Neuronal stem cell (in vitro differentiated cells): Measurements from ENCODE around the gene BLM.

Source experiments
- DNase-seq: peaks from one replicate; pipeline ENCODE4 v3.0.0-alpha.2; 2013; ENCODE audit warnings: low spot score
- H2AFZ ChIP-seq: one replicate; pipeline ENCODE4 v1.6.1; 2013; ENCODE audit warnings: mild to moderate bottlenecking, low read length, inconsistent platforms
- H2AK5ac ChIP-seq: 2 replicates; pipeline ENCODE4 v1.6.1; 2013; ENCODE audit warnings: low read depth, mild to moderate bottlenecking, inconsistent platforms, low read length, moderate library complexity, mixed read lengths
- H2BK120ac ChIP-seq: 2 replicates; pipeline ENCODE4 v1.6.1; 2013; ENCODE audit warnings: low read depth, mild to moderate bottlenecking, inconsistent platforms, low read length, moderate library complexity, mixed read lengths
- H2BK12ac ChIP-seq: one replicate; pipeline ENCODE4 v1.6.1; 2013; ENCODE audit warnings: low read length, inconsistent platforms
- H2BK15ac ChIP-seq: 2 replicates; pipeline ENCODE4 v1.6.1; 2013; ENCODE audit warnings: mild to moderate bottlenecking, low read length, inconsistent platforms, mixed read lengths
- H2BK5ac ChIP-seq: one replicate; pipeline ENCODE4 v1.6.1; 2013; ENCODE audit warnings: inconsistent platforms, mild to moderate bottlenecking, low read length, moderate library complexity
- H3K14ac ChIP-seq: one replicate; pipeline ENCODE4 v1.6.1; 2013; ENCODE audit warnings: low read length, inconsistent platforms
- H3K18ac ChIP-seq: 2 replicates; pipeline ENCODE4 v1.6.1; 2013; ENCODE audit warnings: low read length, inconsistent platforms
- H3K23ac ChIP-seq: 2 replicates; pipeline ENCODE4 v1.6.1; 2013; ENCODE audit warnings: low read depth, mild to moderate bottlenecking, mixed read lengths, low read length, inconsistent platforms; ENCODE audit not compliant: poor library complexity
- H3K27ac ChIP-seq: replicated peaks from 3 replicates; pipeline ENCODE4 v1.5.1; 2013; ENCODE audit warnings: low read length, inconsistent platforms
- H3K27me3 ChIP-seq, 3 experiments: 2 replicates each; pipeline ENCODE4 v1.6.1; 2013; ENCODE audit warnings: low read length in 3 of 3, mild to moderate bottlenecking in 2 of 3, inconsistent platforms in 1 of 3, low read depth in 1 of 3, mixed read lengths in 1 of 3, moderate library complexity in 1 of 3; ENCODE audit not compliant: control insufficient read depth in 3 of 3, insufficient read depth in 3 of 3
- H3K36me3 ChIP-seq, 2 donors: replicated peaks in 1 of 2; 2 replicates each; pipeline ENCODE4 v1.6.1; 2013; ENCODE audit warnings: low read length in 2 of 2; ENCODE audit not compliant: control insufficient read depth in 2 of 2, insufficient read depth in 2 of 2
- H3K4ac ChIP-seq: 2 replicates; pipeline ENCODE4 v1.6.1; 2013; ENCODE audit warnings: inconsistent platforms, mild to moderate bottlenecking, low read length, moderate library complexity
- H3K4me1 ChIP-seq, 2 donors: 1 replicate in 1 of 2; 2 replicates in 1 of 2; pipeline ENCODE4 v1.6.1; 2013; ENCODE audit warnings: low read length in 2 of 2, low read depth in 1 of 2; ENCODE audit not compliant: control insufficient read depth in 2 of 2, insufficient read depth in 1 of 2
- H3K4me2 ChIP-seq: one replicate; pipeline ENCODE4 v1.6.1; 2013; ENCODE audit warnings: mild to moderate bottlenecking, low read length, inconsistent platforms; ENCODE audit not compliant: insufficient read depth, poor library complexity, severe bottlenecking
- H3K4me3 ChIP-seq, 2 donors: 2 replicates each; pipeline ENCODE4 v1.5.1; 2013; ENCODE audit warnings: low read length in 2 of 2, mild to moderate bottlenecking in 2 of 2, inconsistent platforms in 1 of 2, moderate library complexity in 1 of 2
- H3K79me1 ChIP-seq: one replicate; pipeline ENCODE4 v1.6.1; 2013; ENCODE audit warnings: low read depth, mild to moderate bottlenecking, inconsistent platforms, low read length, moderate library complexity
- H3K9ac ChIP-seq: one replicate; pipeline ENCODE4 v1.6.1; 2013; ENCODE audit warnings: mild to moderate bottlenecking, low read depth, low read length, inconsistent platforms; ENCODE audit not compliant: poor library complexity
- H3K9me3 ChIP-seq, 2 donors: replicated peaks in 1 of 2; 2 replicates each; pipeline versions ENCODE3 to v1.6.1; 2013; ENCODE audit warnings: low read length in 2 of 2, mild to moderate bottlenecking in 2 of 2, inconsistent platforms in 1 of 2, low read depth in 1 of 2, mixed read lengths in 1 of 2, moderate library complexity in 1 of 2; ENCODE audit not compliant: control insufficient read depth in 2 of 2, insufficient read depth in 1 of 2
- H4K8ac ChIP-seq: one replicate; pipeline ENCODE4 v1.6.1; 2013; ENCODE audit warnings: low read depth, mild to moderate bottlenecking, inconsistent platforms, low read length, moderate library complexity
- H4K91ac ChIP-seq: one replicate; pipeline ENCODE4 v1.6.1; 2013; ENCODE audit warnings: low read length, low read depth, mild to moderate bottlenecking, inconsistent platforms; ENCODE audit not compliant: poor library complexity
- WGBS, 2 donors: extraction: QIAGEN DNeasy Blood & Tissue Kit; methylation state at CpG; one replicate each; pipeline ENCODE4 v1.1.7; 2013; ENCODE audit warnings: missing lambda C conversion rate in 2 of 2, mixed read lengths in 1 of 2; ENCODE audit not compliant: insufficient read length in 2 of 2, insufficient replicate concordance in 1 of 2; ENCODE audit errors: extremely low coverage in 2 of 2; 5-methylcytosine and 5-hydroxymethylcytosine counted together

BLM gene

DNA sequence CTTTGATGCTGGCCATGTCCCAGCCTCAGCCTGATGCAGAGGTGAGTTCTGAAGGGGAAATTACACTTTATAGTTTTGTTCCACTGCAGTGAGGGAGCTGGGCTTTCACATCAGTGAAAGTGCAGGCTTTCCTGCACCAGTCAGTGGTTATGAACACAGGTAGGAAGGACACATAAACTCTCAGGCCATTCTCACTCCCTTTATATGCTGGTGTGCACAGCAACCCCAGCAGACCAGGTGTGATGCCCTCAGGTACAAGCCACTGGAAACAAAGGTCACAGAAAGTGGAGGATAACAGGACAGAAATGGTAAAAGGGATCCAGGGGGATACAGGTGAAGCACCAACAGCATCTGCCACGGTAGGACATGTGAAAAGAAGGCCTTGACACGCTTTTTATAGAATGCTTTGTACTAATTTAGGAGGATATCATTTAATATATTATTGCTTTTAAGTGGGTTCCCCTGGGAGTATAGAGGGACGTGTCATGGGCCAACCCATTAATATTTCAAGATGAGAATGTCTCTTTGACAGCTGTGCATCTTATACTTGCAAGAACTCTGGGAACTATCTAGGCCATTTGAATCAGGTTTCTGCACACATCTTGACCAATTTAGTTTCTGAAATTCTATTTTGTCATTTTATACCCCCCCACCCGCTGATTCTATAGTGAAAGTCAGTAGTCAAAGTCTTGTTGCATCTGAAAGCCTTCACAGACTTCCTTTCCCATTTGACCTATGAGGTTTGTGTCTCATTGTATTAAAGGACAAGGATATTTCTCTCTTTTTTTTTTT is 25.0 kb upstream of the BLM start:
- H3K23ac ChIP-seq = no peak overlapping the region
- H3K4me3 ChIP-seq = no peak overlapping the region
- no peak overlapping the region for H4K8ac ChIP-seq
- no peaks in the 10 kb centered on the region for H3K36me3 ChIP-seq
- no peaks in the 10 kb centered on the region for H3K4me1 ChIP-seq
- H3K9ac ChIP-seq = no peak overlapping the region
- H2AFZ ChIP-seq = no peak overlapping the region
- no peak overlapping the region for H2BK15ac ChIP-seq
- no peaks in the 10 kb centered on the region for H3K79me1 ChIP-seq
- no peak overlapping the region for H2BK12ac ChIP-seq
- no peak overlapping the region for H3K18ac ChIP-seq
- no peak for DNase-seq
- no CpG with 5 or more reads among the region's 4 CpGs for WGBS, 2 donors
- H3K9me3 ChIP-seq = peaks cover 0 to 11% of the 10 kb centered on the region in 2 donors
- no peak overlapping the region for H3K4me2 ChIP-seq
- no peak overlapping the region for H3K27ac ChIP-seq
- H3K27me3 ChIP-seq = no peaks in the 10 kb centered on the region
- no peak overlapping the region for H3K14ac ChIP-seq
- H2AK5ac ChIP-seq = no peak overlapping the region
- no peak overlapping the region for H2BK5ac ChIP-seq
- H4K91ac ChIP-seq = no peak overlapping the region
- H3K4ac ChIP-seq = no peak overlapping the region
- H2BK120ac ChIP-seq = no peak overlapping the region

DNA sequence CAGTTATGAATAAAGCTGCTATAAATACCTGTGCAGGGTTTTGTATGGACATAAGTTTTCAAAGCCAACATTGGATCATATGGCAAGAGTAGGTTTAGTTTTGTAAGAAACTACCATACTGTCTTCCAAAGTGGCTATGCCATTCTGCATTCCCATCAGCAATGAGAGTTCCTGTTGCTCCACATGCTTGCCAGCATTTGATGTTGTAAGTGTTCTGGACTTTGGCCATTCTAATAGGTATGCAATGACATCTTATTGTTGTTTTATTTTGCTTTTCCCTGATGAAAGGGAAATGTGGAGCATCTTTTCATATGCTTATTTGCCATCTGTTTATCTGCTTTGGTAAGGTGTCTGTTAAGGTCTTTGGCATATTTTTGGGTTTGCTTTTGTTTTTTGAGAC is 22.2 kb upstream of the BLM start:
- Histone ChIP-seq H4K91ac (no peak overlapping the region), H3K9me3 (no peaks in the 10 kb centered on the region), H3K27me3 (no peaks in the 10 kb centered on the region), H3K27ac (no peak overlapping the region), H2BK120ac (no peak overlapping the region), H3K36me3 (no peaks in the 10 kb centered on the region), H3K18ac (no peak overlapping the region), H4K8ac (no peak overlapping the region), H3K79me1 (no peaks in the 10 kb centered on the region), H3K4me1 (no peaks in the 10 kb centered on the region), H3K14ac (no peak overlapping the region), H3K4me2 (no peak overlapping the region), H2AK5ac (no peak overlapping the region), H2AFZ (no peak overlapping the region), H3K23ac (no peak overlapping the region), H2BK15ac (no peak overlapping the region), H2BK5ac (no peak overlapping the region), H3K4me3 (no peak overlapping the region), H2BK12ac (no peak overlapping the region), H3K4ac (no peak overlapping the region), H3K9ac (no peak overlapping the region)
- DNase-seq = no peak

DNA sequence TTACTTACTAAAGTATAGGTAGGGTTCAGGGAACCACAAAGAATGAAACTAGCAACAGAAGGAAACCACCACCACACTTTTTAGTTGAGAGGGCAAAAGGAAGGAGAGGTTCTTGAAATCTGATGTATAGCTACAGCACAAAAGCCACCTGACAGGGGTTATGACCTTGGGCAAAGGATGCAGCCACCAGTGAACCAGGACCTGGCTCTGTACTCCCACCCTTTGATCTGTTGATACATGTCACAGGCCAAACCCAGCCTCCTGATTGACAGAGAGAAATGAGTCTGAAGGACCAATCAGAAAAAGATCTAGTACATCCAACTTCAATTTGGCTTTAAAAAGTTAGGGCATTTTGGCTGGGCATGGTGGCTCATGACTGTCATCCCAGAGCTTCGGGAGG is 20.0 kb upstream of the BLM start:
- no peak overlapping the region for H3K4me2 ChIP-seq
- H3K27me3 ChIP-seq = no peaks in the 10 kb centered on the region
- no CpG with 5 or more reads among the region's 1 CpG for WGBS, 2 donors
- no peak overlapping the region for H4K8ac ChIP-seq
- H3K79me1 ChIP-seq = no peaks in the 10 kb centered on the region
- no peak overlapping the region for H2BK15ac ChIP-seq
- no peak overlapping the region for H2BK120ac ChIP-seq
- H2AFZ ChIP-seq = no peak overlapping the region
- H3K36me3 ChIP-seq = no peaks in the 10 kb centered on the region
- H3K9me3 ChIP-seq = no peaks in the 10 kb centered on the region
- no peak overlapping the region for H3K4ac ChIP-seq
- no peak overlapping the region for H3K9ac ChIP-seq
- no peak overlapping the region for H3K18ac ChIP-seq
- H2AK5ac ChIP-seq = no peak overlapping the region
- H3K23ac ChIP-seq = no peak overlapping the region
- no peak overlapping the region for H3K27ac ChIP-seq
- no peak overlapping the region for H2BK12ac ChIP-seq
- H3K4me3 ChIP-seq = no peak overlapping the region
- H2BK5ac ChIP-seq = no peak overlapping the region
- no peak overlapping the region for H3K14ac ChIP-seq
- no peak for DNase-seq
- H3K4me1 ChIP-seq = no peaks in the 10 kb centered on the region
- H4K91ac ChIP-seq = no peak overlapping the region

DNA sequence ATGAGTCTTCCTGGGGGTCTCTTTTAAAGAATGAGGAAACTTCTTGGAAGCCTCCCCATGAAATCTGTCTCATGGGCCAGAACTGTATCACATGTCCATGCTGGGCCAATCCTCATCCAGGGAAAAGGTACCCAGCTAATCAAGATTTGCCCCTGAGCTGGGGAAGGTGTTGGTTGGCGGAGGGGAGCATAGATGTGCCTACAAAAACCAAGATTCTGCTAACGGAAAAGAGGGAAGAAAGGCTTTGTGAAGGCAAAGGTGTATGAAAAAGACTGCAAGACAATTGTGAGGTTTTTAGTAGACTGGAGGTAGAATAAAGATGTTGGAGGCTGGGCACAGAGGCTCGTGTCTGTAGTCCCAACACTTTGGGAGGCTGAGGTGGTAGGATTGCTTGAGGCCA is 18.5 kb upstream of the BLM start:
- no CpG with 5 or more reads among the region's 3 CpGs for WGBS, 2 donors
- Histone ChIP-seq H4K8ac (no peak overlapping the region), H3K23ac (no peak overlapping the region), H3K27me3 (no peaks in the 10 kb centered on the region), H3K14ac (no peak overlapping the region), H3K27ac (no peak overlapping the region), H3K9ac (no peak overlapping the region), H3K4me2 (no peak overlapping the region), H3K9me3 (peaks cover 2 to 5% of the 10 kb centered on the region in 2 donors), H2BK120ac (no peak overlapping the region), H2BK5ac (no peak overlapping the region), H3K4ac (no peak overlapping the region), H3K4me3 (no peak overlapping the region), H3K36me3 (no peaks in the 10 kb centered on the region), H3K18ac (no peak overlapping the region), H2BK12ac (no peak overlapping the region), H3K4me1 (no peaks in the 10 kb centered on the region), H2BK15ac (no peak overlapping the region), H3K79me1 (no peaks in the 10 kb centered on the region), H4K91ac (no peak overlapping the region), H2AFZ (no peak overlapping the region), H2AK5ac (no peak overlapping the region)
- DNase-seq = no peak
